Loucy (cell line): ENCODE measurements around the gene NTNG1.
"Not testable (repeated sequence)": the region's sequence is repeated elsewhere in the genome, so short reads cannot be mapped to it uniquely, and the experiment has no call there.

Experiments
- CTCF ChIP-seq: fragments of 200-600 bp; sonication (generic); conservative IDR thresholded peaks from 2 replicates; pipeline ENCODE4 v1.5.1; 2014; ENCODE audit warnings: mild to moderate bottlenecking, antibody characterized with exemption, low read length
- EZH2phosphoT487 ChIP-seq: fragments of 200-600 bp; IDR thresholded peaks from 2 replicates; pipeline ENCODE4 v1.6.1; 2018; ENCODE audit warnings: antibody characterized with exemption, mild to moderate bottlenecking, moderate library complexity, borderline replicate concordance

GRCh38 chr1:107164901-107165300 is 24.1 kb downstream of the NTNG1 start:
- TF ChIP-seq CTCF, EZH2phosphoT487: not testable (repeated sequence)
